GM21381 (cell line): ENCODE data around the gene PCDHGB4.
"Not testable (repeated sequence)": the region's sequence is repeated elsewhere in the genome, so short reads cannot be mapped to it uniquely, and the experiment has no call there.

Experiments used
- ATAC-seq: cut with Tn5 transposase; IDR thresholded peaks from one replicate; pipeline ENCODE4 v1.9.1; 2021; ENCODE audit warnings: mild to moderate bottlenecking, moderate library complexity; ENCODE audit not compliant: unreplicated experiment

The PCDHGB4 gene

DNA sequence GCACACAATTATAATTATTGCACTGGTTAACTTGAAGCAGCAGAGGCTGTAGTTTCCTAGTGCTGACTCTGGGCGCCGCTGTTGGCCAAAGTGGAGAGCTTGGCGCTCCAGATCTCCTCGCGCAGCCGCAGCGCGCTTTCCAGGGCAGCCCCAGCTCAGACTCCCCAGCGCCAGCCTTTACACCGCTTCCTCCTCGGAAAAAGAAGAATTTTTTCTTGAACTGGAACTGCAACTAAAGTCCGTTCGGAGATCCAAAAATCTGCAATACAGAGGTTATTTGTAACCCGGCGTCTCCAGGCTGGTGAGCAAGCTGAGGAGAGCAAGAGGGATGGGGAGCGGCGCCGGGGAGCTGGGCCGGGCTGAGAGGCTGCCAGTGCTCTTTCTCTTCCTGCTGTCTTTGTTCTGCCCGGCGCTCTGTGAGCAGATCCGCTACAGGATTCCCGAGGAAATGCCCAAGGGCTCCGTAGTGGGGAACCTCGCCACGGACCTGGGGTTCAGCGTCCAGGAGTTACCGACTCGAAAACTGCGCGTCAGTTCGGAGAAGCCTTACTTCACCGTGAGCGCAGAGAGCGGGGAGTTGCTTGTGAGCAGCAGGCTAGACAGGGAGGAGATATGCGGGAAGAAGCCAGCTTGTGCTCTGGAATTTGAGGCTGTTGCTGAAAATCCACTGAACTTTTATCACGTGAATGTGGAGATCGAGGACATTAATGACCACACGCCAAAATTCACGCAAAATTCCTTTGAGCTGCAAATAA is at the start of gene PCDHGB4:
TSS of gene PCDHGB4 (plus strand) at position 142 of the 755 bp plus-strand sequence. CDS start at position 329, 187 bp downstream.
- ATAC-seq: not testable (repeated sequence)

DNA sequence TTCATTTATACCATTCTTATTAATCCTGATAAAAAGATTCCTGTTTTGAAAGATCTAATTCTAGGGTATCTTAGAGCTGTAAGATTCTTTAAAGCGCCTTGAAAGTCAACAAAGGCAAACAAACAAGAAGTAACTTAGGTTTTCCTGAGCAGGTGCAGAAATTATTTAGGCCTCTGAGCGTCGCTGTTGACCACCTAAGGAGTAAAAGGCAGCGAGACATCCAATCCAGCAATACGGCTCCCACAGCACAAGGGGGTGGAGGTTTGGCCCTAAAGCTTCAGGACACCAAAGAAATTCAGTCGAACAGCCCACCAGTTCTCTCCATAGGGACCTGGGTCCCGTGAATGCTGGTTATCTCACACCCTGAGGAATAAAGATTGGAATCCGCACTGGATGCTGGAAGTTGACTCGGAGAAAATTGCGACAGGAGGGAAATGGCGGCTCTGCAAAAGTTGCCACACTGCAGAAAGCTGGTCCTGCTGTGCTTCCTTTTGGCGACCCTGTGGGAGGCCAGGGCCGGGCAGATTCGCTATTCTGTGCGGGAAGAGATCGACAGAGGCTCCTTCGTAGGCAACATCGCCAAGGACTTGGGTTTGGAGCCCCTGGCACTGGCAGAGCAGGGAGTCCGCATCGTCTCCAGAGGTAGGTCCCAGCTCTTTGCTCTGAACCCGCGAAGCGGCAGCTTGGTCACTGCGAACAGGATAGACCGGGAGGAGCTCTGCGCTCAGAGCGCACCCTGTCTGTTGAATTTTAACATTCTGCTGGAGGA is 48.8 kb upstream of the PCDHGB4 start, which contains the start of gene PCDHGA2:
TSS of gene PCDHGA2 (plus strand) at position 223 of the 769 bp plus-strand sequence.
- no peak for ATAC-seq

DNA sequence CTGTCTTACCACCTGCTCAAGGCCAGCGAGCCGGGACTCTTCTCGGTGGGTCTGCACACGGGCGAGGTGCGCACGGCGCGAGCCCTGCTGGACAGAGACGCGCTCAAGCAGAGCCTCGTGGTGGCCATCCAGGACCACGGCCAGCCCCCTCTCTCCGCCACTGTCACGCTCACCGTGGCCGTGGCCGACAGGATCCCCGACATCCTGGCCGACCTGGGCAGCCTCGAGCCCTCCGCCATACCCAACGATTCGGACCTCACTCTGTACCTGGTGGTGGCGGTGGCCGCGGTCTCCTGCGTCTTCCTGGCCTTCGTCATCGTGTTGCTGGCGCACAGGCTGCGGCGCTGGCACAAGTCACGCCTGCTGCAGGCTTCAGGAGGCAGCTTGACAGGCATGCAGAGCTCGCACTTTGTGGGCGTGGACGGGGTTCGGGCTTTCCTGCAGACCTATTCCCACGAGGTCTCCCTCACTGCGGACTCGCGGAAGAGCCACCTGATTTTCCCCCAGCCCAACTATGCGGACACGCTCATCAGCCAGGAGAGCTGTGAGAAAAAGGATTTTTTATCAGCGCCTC is 46.6 kb upstream of the PCDHGB4 start:
- not testable (repeated sequence) for ATAC-seq

DNA sequence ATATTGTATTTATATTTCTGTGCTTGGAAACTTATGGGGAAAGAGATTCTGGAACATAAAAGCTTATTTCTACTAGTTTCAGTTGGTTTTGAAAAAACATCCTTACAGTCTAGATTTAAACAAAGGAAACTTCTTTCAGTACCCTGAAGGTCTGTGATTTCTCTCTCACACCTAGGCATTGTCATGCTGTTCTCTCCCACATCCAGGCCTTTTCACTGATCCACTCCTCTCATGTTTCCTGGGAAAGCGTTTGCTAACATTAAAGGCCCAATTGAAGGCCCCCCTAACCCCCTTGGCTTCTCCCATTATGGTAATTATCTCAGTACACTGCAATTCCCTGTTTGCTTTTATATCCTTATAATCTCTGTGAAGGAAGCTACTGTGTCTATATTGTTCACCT is 44.7 kb upstream of the PCDHGB4 start:
- ATAC-seq: no peak

DNA sequence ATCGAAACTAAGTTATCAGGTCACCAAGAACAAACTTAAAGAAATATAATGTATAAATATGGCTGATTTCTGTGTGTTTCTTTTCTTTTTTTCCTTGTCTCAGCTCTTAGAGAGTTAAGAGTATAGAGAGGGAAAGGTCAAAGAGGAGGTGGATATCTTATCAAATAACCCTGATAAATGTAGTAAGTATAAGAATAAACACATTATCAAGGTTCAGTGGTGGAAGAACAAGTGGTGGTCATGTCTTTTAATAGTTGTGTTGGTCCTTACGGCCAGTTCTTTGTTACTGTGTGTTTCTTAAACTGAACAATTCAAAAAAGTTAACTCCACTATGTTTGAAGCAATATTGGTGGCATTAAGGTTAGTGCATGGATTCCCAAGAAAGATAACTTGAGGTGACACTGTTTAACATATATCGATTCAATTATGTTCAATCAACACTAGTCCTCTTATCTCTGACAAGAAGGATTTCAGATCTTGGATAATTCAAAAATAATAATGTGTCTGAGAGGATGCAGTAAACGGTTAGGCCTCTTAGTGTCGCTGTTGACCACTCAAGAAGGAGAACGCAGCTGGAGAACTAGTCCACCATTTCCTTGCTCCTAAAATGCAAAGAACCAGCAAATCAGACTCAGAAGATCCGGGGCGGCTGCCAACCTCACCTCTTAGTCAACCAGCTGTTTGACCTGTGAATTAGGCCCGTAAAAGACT is 44.1 kb upstream of the PCDHGB4 start, which contains the start of gene PCDHGA3:
TSS of gene PCDHGA3 (plus strand) at position 588 of the 711 bp plus-strand sequence. CDS start 205 bp downstream, outside the sequence.
- ATAC-seq: no peak

DNA sequence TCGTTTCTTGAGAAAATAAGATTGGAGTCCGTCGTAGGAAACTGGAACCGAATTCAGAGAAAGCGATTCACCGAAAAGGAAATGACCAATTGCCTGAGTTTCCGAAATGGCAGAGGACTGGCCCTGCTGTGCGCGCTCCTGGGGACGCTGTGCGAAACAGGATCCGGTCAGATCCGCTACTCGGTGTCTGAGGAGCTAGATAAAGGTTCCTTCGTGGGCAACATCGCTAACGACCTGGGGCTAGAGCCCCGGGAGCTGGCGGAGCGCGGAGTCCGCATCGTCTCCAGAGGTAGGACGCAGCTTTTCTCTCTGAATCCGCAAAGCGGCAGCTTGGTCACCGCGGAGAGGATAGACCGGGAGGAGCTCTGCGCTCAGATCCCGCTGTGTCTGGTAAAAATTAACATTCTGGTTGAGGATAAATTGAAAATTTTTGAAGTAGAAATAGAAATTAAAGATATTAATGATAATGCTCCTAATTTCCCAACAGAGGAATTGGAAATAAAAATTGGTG is 43.5 kb upstream of the PCDHGB4 start:
- no peak for ATAC-seq

DNA sequence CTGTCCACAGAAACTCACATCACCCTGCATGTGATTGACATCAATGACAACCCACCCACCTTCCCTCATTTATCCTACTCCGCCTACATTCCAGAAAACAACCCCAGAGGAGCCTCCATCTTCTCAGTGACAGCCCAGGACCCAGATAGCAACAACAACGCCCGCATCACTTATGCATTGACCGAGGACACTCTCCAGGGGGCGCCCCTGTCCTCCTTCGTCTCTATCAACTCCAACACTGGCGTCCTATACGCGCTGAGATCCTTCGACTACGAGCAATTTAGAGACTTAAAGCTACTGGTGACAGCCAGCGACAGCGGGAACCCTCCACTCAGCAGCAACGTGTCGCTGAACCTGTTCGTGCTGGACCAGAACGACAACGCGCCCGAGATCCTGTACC is 42.2 kb upstream of the PCDHGB4 start:
- no peak for ATAC-seq

DNA sequence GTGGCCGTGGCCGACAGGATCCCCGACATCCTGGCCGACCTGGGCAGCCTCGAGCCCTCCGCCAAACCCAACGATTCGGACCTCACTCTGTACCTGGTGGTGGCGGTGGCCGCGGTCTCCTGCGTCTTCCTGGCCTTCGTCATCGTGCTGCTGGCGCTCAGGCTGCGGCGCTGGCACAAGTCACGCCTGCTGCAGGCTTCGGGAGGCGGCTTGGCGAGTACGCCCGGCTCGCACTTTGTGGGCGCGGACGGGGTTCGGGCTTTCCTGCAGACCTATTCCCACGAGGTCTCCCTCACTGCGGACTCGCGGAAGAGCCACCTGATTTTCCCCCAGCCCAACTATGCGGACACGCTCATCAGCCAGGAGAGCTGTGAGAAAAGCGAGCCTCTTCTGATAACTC is 41.5 kb upstream of the PCDHGB4 start:
- ATAC-seq: not testable (repeated sequence)

DNA sequence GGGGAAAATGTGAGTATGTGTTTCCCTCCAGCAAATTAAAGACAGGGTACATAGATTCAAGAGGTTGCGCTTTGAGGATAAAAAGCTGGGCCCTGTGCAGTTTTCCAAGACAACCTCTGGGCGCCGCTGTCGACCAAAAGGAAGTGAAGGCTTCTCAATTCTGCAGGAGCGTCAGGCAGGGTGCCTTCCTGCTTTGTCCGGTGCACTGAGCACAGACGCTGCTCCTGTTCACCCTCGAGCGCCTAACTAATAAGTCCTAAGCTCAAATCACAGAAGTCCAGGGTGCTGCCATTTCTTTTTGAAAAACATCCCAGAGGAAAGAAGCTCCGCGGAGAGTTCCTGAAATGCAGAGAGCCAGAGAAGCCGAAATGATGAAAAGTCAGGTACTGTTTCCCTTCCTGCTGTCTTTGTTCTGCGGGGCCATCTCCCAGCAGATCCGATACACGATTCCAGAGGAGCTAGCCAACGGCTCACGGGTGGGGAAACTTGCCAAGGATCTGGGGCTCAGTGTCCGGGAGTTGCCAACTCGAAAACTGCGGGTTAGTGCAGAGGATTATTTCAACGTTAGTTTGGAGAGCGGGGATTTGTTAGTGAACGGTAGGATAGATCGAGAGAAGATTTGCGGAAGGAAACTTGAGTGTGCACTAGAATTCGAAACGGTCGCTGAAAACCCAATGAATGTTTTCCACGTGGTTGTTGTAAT is 37.4 kb upstream of the PCDHGB4 start, which contains the start of gene PCDHGB1:
TSS of gene PCDHGB1 (plus strand) at position 183 of the 703 bp plus-strand sequence. CDS start at position 345, 162 bp downstream.
- no peak for ATAC-seq

DNA sequence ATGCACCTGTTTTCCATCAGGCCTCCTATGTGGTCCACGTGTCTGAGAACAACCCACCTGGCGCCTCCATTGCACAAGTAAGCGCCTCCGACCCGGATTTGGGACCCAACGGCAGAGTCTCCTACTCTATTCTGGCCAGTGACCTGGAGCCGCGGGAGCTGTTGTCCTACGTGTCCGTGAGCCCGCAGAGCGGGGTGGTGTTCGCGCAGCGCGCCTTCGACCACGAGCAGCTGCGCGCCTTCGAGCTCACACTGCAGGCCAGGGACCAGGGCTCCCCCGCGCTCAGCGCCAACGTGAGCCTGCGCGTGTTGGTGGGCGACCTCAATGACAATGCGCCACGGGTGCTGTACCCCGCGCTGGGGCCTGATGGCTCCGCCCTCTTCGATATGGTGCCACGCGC is 35.9 kb upstream of the PCDHGB4 start:
- ATAC-seq: no peak

DNA sequence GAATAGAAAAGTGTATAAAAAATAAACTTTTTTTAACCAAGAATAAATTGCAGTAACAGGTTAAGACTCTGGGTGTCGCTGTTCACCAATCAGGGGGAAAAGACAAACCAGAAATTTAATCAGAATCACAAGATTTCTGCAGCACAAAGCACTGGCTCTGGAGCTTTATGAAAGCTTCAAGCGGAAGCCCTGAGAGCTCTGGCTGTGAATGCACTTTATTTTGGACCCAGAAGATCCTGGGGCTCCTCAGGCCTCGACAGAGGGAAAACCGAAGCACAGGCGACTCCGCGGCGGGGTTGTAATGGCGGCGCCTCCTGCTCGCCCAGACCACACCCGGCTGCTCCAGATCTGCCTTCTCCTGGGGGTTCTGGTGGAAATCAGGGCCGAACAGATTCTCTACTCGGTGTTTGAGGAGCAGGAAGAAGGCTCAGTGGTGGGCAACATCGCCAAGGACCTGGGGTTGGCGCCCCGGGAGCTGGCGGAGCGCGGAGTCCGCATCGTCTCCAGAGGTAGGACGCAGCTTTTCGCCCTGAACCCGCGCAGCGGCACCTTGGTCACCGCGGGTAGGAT is 32.5 kb upstream of the PCDHGB4 start, which contains the start of gene PCDHGA4:
TSS of gene PCDHGA4 (plus strand) at position 122 of the 570 bp plus-strand sequence. CDS start at position 209, 87 bp downstream.
- no peak for ATAC-seq

DNA sequence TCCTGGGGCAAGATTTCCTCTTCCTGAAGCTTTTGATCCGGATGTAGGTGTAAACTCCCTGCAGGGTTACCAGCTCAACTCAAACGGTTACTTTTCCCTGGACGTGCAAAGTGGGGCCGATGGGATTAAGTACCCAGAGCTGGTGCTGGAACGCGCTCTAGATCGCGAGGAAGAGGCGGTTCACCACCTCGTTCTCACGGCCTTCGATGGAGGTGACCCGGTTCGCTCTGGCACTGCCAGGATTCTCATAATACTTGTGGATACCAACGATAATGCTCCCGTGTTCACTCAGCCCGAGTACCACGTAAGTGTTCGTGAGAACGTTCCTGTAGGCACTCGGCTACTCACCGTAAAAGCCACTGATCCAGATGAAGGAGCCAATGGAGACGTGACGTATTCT is 31.9 kb upstream of the PCDHGB4 start:
- no peak for ATAC-seq

DNA sequence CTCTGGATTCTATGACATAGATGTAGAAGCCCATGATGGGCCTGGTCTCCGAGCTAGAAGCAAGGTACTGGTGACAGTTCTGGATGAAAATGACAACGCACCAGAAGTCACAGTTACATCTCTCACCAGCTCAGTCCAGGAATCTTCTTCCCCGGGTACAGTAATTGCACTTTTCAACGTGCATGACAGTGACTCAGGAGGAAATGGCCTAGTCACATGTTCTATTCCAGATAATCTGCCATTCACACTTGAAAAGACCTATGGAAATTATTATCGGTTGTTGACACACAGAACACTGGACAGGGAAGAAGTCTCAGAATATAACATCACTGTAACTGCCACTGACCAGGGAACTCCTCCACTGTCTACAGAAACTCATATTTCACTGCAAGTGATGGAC is 31.4 kb upstream of the PCDHGB4 start:
- ATAC-seq: no peak

DNA sequence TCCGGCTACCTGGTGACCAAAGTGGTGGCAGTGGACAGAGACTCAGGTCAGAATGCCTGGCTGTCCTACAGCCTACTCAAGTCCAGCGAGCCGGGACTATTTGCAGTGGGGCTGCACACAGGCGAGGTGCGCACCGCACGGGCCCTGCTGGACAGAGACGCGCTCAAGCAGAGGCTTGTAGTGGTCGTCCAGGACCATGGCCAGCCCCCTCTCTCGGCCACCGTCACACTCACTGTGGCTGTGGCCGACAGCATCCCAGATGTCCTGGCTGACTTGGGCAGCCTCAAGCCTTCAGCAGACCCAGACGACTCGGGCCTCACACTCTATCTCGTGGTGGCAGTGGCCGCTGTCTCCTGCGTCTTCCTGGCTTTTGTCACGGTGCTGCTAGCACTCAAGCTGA is 30.5 kb upstream of the PCDHGB4 start:
- no peak for ATAC-seq

DNA sequence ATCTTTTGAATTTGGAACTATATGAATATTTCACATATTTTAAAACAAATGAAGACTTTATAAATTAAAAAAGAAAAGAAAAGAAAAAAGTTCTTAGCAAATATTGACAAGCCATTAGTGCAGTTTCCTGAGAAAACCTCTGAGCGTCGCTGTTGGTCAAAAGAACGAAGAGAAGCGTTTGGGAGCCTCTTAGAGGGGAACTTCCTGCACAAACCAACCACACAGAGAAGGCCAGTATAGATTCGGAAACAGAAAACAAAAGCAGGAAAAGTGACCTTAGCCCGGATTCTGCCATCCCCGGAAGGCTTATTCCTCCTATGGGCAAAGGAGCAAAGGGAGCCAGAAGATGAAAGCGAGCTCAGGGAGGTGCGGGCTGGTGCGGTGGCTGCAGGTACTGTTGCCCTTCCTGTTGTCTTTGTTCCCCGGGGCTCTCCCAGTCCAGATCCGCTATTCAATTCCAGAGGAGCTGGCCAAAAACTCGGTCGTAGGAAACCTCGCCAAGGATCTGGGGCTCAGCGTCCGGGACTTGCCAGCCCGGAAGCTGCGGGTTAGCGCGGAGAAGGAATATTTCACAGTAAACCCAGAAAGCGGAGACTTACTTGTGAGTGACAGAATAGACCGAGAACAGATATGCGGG is 27.6 kb upstream of the PCDHGB4 start, which contains the start of gene PCDHGB2:
TSS of gene PCDHGB2 (plus strand) at position 205 of the 637 bp plus-strand sequence. CDS start at position 347, 142 bp downstream.
- no peak for ATAC-seq

DNA sequence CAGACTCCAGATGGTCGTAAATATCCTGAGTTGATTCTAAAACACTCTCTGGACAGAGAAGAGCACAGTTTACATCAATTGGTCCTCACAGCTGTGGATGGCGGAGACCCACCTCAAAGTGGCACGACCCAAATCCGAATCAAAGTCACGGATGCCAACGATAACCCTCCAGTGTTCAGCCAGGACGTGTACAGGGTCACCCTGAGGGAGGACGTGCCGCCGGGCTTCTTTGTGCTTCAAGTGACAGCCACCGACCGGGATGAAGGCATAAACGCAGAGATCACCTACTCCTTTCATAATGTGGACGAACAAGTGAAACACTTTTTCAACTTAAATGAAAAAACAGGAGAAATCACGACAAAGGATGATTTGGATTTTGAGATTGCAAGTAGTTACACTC is 26.8 kb upstream of the PCDHGB4 start:
- ATAC-seq: no peak

DNA sequence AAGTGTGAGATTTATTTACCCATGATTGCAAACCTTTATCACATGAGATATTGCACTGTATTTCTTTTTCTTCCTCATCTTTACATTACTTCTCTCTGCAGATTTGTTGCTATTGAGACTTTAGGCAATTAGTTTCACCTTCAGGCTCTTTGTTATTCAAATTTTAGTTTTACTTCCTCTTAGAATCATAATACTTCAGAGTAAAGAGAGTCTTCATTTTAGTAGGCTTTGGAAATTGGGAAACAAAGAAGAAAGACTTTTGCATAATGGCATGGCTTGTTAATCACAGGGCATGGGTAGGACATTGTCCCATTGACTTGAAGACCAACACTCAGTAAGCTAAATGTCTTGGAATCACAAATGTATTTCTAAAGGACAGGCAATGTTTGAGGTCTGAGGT is 24.8 kb upstream of the PCDHGB4 start:
- no peak for ATAC-seq

DNA sequence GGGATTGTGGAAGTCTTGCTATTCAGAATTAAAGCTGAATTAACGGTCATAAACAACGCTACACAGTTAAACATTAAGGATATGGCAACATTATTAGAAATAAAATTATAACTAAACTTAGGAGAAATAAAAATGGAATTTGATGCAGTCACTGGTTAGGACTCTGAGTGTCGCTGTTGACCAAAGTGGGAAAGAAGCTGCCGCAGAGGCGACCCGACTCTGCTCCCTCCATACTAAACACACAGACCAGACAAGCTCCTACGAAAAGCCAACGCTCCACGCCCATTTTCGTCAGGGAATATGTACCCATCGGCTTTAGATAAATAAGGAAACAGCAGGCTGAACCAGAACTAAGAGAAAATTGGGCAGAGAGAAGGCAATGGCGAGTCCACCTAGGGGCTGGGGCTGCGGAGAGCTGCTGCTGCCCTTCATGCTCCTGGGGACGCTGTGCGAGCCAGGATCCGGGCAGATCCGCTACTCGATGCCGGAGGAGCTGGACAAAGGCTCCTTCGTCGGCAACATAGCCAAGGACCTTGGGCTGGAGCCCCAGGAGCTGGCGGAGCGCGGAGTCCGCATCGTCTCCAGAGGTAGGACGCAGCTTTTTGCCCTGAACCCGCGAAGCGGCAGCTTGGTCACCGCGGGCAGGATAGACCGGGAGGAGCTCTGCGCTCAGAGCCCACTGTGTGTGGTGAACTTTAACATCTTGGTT is 23.4 kb upstream of the PCDHGB4 start, which contains the start of gene PCDHGA5:
TSS of gene PCDHGA5 (plus strand) at position 211 of the 709 bp plus-strand sequence. CDS start at position 380, 169 bp downstream.
- no peak for ATAC-seq
